Measurements from ENCODE around the gene ADAMTS7. TPM values are rescaled to one million over a fixed set of nuclear protein-coding genes. Genes with fewer than 3 reads are reported as not detected.
"Not testable (repeated sequence)": the region's sequence is repeated elsewhere in the genome, so short reads cannot be mapped to it uniquely, and the experiment has no call there.

The ADAMTS7 gene
- polyA plus RNA-seq, 3 donors = 0.90 to 7.8 (median 1.9) TPM

DNA sequence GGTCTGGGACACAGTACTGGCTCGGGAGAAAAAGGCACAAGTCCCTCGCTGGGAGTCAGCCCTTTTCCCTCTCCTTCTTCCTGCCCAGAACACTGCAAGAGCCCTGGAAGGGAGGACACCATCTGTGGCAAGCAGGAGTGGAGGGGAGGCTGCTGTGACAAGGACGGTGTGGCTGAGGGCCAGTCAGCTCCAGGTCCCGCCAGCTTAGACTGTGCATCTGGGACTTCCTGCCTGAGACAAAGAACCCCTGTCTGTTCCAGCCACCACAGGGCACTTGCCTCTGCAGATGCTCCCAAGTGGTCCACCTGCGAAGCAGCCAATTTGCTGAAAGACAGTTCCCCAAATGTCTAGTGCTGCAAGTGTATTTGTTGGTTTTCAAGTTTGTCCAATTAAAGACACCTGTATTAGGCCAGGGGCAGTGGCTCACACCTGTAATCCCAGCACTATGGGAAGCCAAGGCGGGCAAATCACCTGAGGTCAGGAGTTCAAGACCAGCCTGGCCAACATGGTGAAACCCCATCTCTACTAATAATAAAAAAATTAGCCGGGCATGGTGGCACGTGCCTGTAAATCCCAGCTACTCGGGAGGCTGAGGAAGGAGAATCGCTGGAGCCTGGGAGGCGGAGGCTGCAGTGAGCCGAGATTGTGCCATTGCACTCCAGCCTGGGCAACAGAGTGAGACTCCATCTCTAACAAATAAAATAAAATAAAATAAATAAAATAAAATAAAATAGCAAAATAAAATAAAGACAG lies 41.6 kb downstream of the ADAMTS7 start:
- H3K27ac ChIP-seq (ENCODE audit: low read depth, low read length) = not testable (repeated sequence)
- whole genome bisulfite sequencing, 3 donors = 72 to 83% (median 80%) methylated on average over 11 to 12 of the region's 12 CpGs

DNA sequence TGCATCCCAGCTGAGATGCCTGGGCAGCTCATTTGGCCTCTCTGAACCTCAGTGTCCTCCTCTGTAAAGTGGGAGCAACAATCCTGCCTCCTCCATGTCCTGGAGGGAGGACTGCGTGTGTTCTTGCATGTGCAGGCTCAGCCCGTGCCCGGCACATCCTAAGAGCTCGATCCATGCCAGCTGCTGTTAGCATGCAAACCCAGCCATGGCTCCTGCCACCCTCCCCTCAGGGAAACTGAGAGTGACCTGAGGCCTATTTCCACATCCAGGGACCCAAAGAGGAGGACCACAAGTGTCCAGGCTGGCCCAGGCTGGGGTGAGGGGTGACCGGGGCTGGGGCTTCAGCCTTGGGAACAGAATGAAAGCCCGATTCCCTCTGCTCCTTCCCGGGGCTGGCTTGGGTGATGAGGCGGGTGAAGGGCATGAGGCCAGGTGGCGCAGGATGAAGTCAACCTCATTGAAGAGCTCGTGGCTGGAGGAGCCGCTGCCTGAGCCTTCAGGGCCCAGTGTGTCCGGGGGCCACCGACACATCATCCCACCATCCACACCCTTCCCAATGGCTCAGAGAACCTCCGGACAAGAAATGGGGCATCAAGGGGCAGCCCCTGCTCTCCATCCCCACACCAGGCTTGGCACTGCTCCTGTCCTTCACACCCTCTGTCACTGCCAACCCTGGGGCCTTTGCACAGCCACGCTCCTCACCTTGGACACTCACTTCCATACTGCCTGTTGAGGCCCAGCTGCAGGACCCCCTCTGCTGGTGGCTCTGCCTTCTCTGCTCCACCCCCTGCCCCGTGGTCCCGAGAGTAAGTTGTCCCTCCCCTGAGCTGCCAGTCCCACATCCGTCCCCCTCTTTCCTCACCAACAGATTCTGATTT lies 42.5 kb downstream of the ADAMTS7 start:
- no peak overlapping the region for H3K27ac ChIP-seq (ENCODE audit: low read depth, low read length)
- WGBS, 3 donors = 85 to 94% (median 90%) methylated on average over 15 to 18 of the region's 18 CpGs

DNA sequence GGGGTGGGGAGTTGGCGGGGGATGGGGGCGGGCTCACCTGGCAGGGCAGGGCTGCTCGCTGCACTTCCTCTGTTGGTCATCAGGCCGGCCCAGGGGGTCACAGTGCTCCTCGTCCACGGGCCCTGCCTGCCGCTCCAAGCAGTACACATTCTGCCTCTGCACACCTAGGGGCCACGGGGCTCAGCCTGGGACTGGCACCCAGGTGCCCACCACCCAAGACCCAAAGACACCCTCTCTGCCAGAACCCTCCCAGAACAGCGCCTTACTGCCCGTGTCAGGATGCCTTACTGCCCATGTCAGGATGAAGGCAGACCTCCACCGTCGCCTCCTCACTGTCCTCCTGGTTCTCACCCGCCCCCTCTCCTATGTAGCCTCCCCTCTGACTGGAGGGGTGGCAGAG lies 43.2 kb downstream of the ADAMTS7 start:
- H3K27ac ChIP-seq (ENCODE audit: low read depth, low read length) = no peak overlapping the region

GRCh38 chr15:78767331-78767951 lies 43.8 kb downstream of the ADAMTS7 start:
- no peak overlapping the region for H3K27ac ChIP-seq (ENCODE audit: low read depth, low read length)
- WGBS, 3 donors = 89 to 94% (median 93%) methylated on average over 9 to 16 of the region's 16 CpGs

More for the DNA sequence above, 43.2 kb downstream of the ADAMTS7 start:
- WGBS, 3 donors = 83 to 86% (median 85%) methylated on average over 10 to 13 of the region's 13 CpGs

- WGBS, 3 donors = 93 to 95% (median 95%) methylated on average over 16 to 21 of the region's 21 CpGs
- H3K27ac ChIP-seq (ENCODE audit: low read depth, low read length) = not testable (repeated sequence)
These were observed 44.6 kb downstream of the ADAMTS7 start for GRCh38 chr15:78766641-78767071.

GRCh38 chr15:78766041-78766440 lies 45.2 kb downstream of the ADAMTS7 start:
- 91 to 93% (median 92%) methylated on average over 6 of the region's 6 CpGs for WGBS, 3 donors
- H3K27ac ChIP-seq (ENCODE audit: low read depth, low read length) = no peak overlapping the region

DNA sequence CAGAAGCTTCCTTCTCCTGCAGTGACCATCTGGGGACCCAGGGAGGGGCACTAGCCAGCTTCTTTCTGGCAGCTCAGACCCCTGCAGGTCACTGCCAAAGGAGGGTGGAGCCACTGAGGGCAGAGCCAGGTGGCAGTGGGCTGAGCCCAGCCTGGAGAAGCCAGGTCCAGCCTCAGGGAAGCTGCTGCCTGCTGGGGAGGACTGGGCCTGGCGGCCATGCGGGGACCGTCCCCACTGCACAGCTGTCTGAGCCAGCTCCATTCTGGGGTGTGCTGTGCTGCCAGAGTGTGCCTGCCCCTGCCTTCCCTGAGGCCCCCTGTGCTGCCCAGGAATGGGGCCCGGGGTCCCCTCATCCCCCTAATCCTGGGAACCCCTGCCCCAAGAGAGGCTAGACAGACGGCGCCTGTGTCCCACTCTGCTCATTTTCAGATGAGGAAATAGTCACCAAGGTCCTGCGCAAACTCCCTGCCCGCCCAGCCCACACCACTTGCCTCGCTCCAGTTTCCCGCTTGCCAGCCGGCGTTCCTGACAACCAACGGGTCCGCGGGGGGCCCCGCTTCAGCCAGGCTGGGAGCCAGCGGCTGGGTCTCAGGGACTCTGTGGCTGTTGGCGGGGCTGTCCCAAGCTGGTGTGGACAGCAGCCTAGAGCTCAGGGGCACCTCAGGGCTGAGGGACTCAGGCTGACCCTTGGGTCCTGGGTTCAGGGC lies 46.0 kb downstream of the ADAMTS7 start:
- not testable (repeated sequence) for H3K27ac ChIP-seq (ENCODE audit: low read depth, low read length)
- 82 to 87% (median 87%) methylated on average over 17 to 18 of the region's 18 CpGs for WGBS, 3 donors

DNA sequence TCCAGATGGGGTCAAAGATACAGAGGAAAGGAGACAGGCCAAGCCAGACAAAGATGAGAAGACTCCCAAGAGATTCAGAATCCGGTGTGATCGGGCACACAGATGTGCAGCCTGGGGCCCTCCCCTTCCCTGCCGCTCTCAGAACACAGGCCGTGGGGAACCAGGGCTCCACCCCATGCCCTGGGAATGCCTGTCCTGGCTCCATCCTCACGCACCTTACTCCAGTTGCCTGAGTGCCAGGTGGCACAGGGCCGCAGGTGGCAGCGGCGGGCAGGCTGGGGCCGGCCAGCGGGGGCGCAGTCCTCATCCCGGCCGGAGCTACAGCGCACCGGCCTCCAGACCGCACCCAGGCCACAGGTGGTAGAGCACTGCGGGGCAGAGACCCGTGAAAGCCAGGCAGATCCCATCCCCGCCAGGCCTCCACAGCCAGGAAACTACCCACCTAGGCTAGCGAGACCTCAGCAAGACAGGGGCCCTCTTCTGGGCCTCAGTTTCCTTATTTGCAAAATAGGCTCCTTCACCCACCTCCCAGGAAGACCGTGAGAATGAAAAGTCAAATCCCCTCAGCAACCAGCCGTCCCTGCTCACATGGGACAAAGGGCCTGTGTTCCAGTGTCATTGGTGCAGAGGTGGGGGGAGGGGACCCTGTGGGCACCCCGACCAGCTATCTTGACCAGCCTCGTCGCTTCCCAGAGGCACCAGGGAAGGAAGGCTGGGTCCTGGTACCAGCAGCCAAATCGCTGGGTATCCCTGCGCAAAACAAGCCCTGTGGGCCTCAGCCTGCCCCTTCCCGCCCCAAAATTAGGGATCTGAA lies 46.7 kb downstream of the ADAMTS7 start:
- not testable (repeated sequence) for H3K27ac ChIP-seq (ENCODE audit: low read depth, low read length)
- WGBS, 3 donors = 87 to 90% (median 88%) methylated on average over 22 to 28 of the region's 28 CpGs

DNA sequence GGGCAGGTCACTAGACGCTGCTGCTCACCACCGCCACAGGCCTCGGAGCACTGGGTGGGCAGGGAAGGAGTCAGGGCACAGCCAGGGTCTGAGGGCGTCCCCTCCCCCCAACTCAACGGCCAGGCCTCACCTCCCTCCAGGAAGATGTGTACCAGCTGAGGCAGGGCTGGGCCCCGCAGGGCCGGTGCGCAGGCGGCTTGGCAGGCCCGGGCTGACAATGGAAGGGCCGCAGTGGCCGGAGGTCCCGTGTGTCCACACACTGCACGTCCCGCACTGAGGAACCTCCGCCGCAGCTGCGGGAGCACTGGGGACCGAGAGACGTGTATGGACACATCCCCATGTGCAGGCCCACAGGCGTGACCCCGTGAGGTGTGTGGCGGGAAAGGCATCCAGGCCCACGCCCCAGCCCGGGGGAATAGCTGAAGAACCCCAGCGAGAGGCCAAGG lies 47.4 kb downstream of the ADAMTS7 start:
- no peak overlapping the region for H3K27ac ChIP-seq (ENCODE audit: low read depth, low read length)
- WGBS, 3 donors = 87 to 93% (median 91%) methylated on average over 21 to 26 of the region's 26 CpGs

DNA sequence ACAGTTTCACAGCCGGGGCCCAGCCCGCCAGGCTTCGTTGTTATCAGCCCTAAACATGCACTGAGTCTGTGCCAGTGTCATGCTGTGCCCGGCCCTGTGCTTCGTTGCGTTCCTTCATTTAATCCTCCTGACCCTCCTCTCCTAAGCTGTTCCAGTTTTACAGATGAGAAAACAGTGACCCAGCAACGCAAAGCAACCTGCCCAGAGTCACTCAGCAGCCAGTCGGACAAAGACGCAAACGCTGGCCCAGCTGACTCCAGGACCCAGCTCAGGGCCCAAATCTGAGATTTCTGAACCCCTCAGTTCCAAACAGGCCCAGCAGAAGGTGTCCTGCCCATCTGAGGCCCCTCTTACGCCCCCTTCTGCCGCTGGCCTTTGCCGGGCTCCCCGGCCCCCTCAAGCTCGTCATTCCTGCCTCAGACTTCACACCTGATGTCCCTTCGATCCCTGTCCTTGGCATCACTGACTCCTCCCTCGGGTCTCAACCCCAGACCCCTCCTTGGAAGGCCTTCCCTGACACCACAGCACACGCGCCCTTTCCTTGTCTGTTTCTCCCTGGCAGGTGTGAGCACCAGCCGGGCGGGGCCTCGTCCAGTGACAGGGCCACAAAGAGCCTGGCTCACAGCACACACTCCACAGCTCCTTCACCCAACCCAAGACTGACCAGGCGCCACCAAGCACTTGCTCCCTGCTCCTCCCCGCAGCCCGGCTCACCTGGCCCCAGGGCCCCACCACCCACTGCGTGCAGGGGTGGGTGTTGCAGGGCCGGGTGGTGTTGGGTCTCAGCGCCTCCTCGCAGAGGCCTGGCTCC lies 48.1 kb downstream of the ADAMTS7 start:
- no peak overlapping the region for H3K27ac ChIP-seq (ENCODE audit: low read depth, low read length)
- WGBS, 3 donors = 91 to 95% (median 94%) methylated on average over 25 to 29 of the region's 29 CpGs

GRCh38 chr15:78762386-78762961 lies 48.8 kb downstream of the ADAMTS7 start:
- 87 to 92% (median 91%) methylated on average over 17 to 25 of the region's 25 CpGs for WGBS, 3 donors

DNA sequence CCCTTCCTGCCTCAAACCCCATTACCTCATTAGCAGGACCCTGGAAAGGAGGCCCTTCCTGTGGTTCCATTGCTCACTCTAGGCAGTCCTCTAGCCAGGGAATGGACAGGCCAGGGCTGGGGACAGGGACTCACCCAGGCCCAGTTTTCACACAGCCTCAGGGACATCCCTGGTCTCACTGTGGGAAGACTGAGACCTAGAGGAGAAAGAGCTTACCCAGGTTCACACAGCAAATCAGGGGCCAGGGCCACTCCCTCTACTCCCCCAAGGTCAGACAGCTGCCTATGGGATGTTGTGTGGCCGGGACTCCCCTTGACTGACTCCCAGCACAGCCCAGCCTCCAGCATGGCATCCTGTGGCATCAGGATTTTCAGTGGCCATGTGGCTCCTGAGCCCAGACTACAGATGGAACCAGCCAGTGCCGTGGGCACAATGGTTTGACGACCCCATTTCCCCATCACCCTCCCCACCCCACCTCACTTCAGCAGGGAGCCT lies 49.3 kb downstream of the ADAMTS7 start:
- no peak overlapping the region for H3K27ac ChIP-seq (ENCODE audit: low read depth, low read length)
- 65 to 83% (median 72%) methylated on average over 3 of the region's 3 CpGs for WGBS, 3 donors

More at GRCh38 chr15:78762386-78762961, 48.8 kb downstream of the ADAMTS7 start:
- not testable (repeated sequence) for H3K27ac ChIP-seq (ENCODE audit: low read depth, low read length)

- 46 to 86% (median 58%) methylated on average over 7 to 9 of the region's 9 CpGs for WGBS, 3 donors
- not testable (repeated sequence) for H3K27ac ChIP-seq (ENCODE audit: low read depth, low read length)
These were observed 49.8 kb downstream of the ADAMTS7 start for GRCh38 chr15:78761475-78761874.

DNA sequence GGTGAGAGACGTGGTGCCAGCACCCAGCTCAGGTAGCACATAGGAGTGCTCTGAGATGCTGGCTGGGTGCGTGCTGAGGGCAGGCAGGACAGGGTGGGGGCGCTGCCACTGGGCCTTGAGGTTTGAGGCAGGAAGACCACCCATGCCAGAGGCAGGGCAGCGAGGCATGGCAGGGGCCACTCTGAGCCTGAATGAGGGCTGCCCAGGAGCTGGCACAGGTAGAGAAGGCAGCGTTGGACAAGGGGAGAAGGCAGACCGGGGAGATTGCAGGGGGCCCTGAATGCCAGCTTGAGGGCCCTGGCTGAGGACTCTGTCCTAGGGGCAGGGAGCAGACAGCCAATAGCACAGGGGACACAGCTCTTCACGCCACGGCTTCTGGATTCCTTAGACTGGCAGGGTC lies 50.2 kb downstream of the ADAMTS7 start:
- H3K27ac ChIP-seq (ENCODE audit: low read depth, low read length) = no peak overlapping the region
- 85 to 95% (median 94%) methylated on average over 7 to 8 of the region's 8 CpGs for WGBS, 3 donors

GRCh38 chr15:78760091-78760882 lies 51.0 kb downstream of the ADAMTS7 start:
- WGBS, 3 donors = 29 to 39% (median 35%) methylated on average over 6 to 10 of the region's 13 CpGs
- H3K27ac ChIP-seq (ENCODE audit: low read depth, low read length) = not testable (repeated sequence)
